Glutamatergic neuron (in vitro differentiated cells): ENCODE measurements around the gene RPTOR. TPM values are rescaled to one million over a fixed set of nuclear protein-coding genes. Genes with fewer than 3 reads are reported as not detected.

Source experiments
- DNase-seq: peaks from one replicate; pipeline ENCODE4 v3.0.0; 2022
- H3K27ac Mint-ChIP-seq: one replicate; pipeline ENCODE4 v1.8.0; 2020; ENCODE audit warnings: mild to moderate bottlenecking, mixed read lengths, inconsistent platforms; ENCODE audit not compliant: unreplicated experiment
- H3K27me3 Mint-ChIP-seq: one replicate; pipeline ENCODE4 v1.8.0; 2020; ENCODE audit warnings: mild to moderate bottlenecking, moderate library complexity, mixed read lengths, inconsistent platforms; ENCODE audit not compliant: unreplicated experiment
- H3K36me3 Mint-ChIP-seq: one replicate; pipeline ENCODE4 v1.8.0; 2020; ENCODE audit warnings: mild to moderate bottlenecking, mixed read lengths, inconsistent platforms; ENCODE audit not compliant: unreplicated experiment
- H3K4me1 Mint-ChIP-seq: one replicate; pipeline ENCODE4 v1.8.0; 2020; ENCODE audit warnings: mild to moderate bottlenecking, low read depth, mixed read lengths, inconsistent platforms; ENCODE audit not compliant: unreplicated experiment
- H3K4me3 Mint-ChIP-seq: one replicate; pipeline ENCODE4 v1.8.0; 2020; ENCODE audit warnings: mild to moderate bottlenecking, mixed read lengths, inconsistent platforms; ENCODE audit not compliant: unreplicated experiment
- H3K9me3 Mint-ChIP-seq: one replicate; pipeline ENCODE4 v1.8.0; 2020; ENCODE audit warnings: mild to moderate bottlenecking, moderate library complexity, mixed read lengths, inconsistent platforms; ENCODE audit not compliant: unreplicated experiment
- CTCF ChIP-seq: fragments of 200-600 bp; sonication (generic); IDR thresholded peaks from one replicate; pipeline ENCODE4 v1.5.0; 2021; ENCODE audit not compliant: partially characterized antibody, unreplicated experiment
- total RNA-seq: library from RNA; stranded (reverse); fragmentation: NEBNext Ultra II Directional; extraction: Animal tissue kit (Norgen Biotek cat#: 25700); gene quantifications from one replicate; pipeline ENCODE4 v1.2.1, GENCODE V29; 2021; ENCODE audit not compliant: unreplicated experiment

Gene RPTOR
- total RNA-seq, 1 donor from 2014 or later, result 39.8 TPM

GRCh38 chr17:80905586-80906230 lies 361.1 kb downstream of the RPTOR start:
- H3K27me3 Mint-ChIP-seq, result peaks cover 7% of the 10 kb centered on the region
- peaks cover 12% of the 10 kb centered on the region for H3K4me1 Mint-ChIP-seq

GRCh38 chr17:80906364-80907259 lies 362.0 kb downstream of the RPTOR start:
- H3K27me3 Mint-ChIP-seq, result peaks cover 5% of the 10 kb centered on the region
- TF ChIP-seq CTCF, result no peak
- H3K4me3 Mint-ChIP-seq, result no peak overlapping the region
- H3K36me3 Mint-ChIP-seq, result peaks cover 12% of the 10 kb centered on the region
- H3K4me1 Mint-ChIP-seq, result peaks cover 12% of the 10 kb centered on the region
- no peak overlapping the region for H3K27ac Mint-ChIP-seq
- peaks cover 5% of the 10 kb centered on the region for H3K9me3 Mint-ChIP-seq
- no peak for DNase-seq

More at GRCh38 chr17:80905586-80906230, 361.1 kb downstream of the RPTOR start:
- TF ChIP-seq CTCF, result no peak
- Mint-ChIP-seq H3K36me3 (peaks cover 12% of the 10 kb centered on the region), H3K27ac (no peak overlapping the region), H3K9me3 (peaks cover 5% of the 10 kb centered on the region), H3K4me3 (no peak overlapping the region)
- no peak for DNase-seq

- Mint-ChIP-seq H3K9me3 (peaks cover 5% of the 10 kb centered on the region), H3K36me3 (peaks cover 12% of the 10 kb centered on the region), H3K4me1 (peaks cover 12% of the 10 kb centered on the region), H3K4me3 (no peak overlapping the region), H3K27me3 (peaks cover 5% of the 10 kb centered on the region), H3K27ac (no peak overlapping the region)
- no peak for DNase-seq
- no peak for TF ChIP-seq CTCF
These were observed 362.6 kb downstream of the RPTOR start for GRCh38 chr17:80907281-80907680.

GRCh38 chr17:80908211-80908610 lies 363.6 kb downstream of the RPTOR start:
- no peak for TF ChIP-seq CTCF
- no peak overlapping the region for H3K27ac Mint-ChIP-seq
- peaks cover 12% of the 10 kb centered on the region for H3K36me3 Mint-ChIP-seq
- H3K4me3 Mint-ChIP-seq, result no peak overlapping the region
- H3K27me3 Mint-ChIP-seq, result peaks cover 1% of the 10 kb centered on the region
- H3K9me3 Mint-ChIP-seq, result peaks cover 6% of the 10 kb centered on the region
- no peak for DNase-seq
- H3K4me1 Mint-ChIP-seq, result peaks cover 12% of the 10 kb centered on the region

GRCh38 chr17:80908776-80909175 lies 364.1 kb downstream of the RPTOR start:
- Mint-ChIP-seq H3K4me1 (peaks cover 12% of the 10 kb centered on the region), H3K36me3 (peaks cover 12% of the 10 kb centered on the region), H3K4me3 (no peak overlapping the region), H3K27ac (no peak overlapping the region), H3K9me3 (peaks cover 7% of the 10 kb centered on the region), H3K27me3 (peaks cover 2% of the 10 kb centered on the region)
- no peak for TF ChIP-seq CTCF
- no peak for DNase-seq
